ENCODE measurements around the gene FSCN2.

FSCN2 gene

GRCh38 chr17:81491181-81491581, 37.0 kb upstream of the FSCN2 start:
- no peak for DNase-seq

GRCh38 chr17:81491761-81492160, 36.4 kb upstream of the FSCN2 start:
- DNase-seq = no peak

- DNase-seq = no peak
Measured at GRCh38 chr17:81492202-81492601, 36.0 kb upstream of the FSCN2 start.

- no peak for DNase-seq
Measured at GRCh38 chr17:81492706-81493105, 35.5 kb upstream of the FSCN2 start.

- no peak for DNase-seq
Measured at GRCh38 chr17:81493198-81494038, 34.8 kb upstream of the FSCN2 start.

GRCh38 chr17:81494626-81495377, 33.4 kb upstream of the FSCN2 start:
- no peak for DNase-seq

- DNase-seq = no peak
Measured at GRCh38 chr17:81498953-81499600, 29.1 kb upstream of the FSCN2 start.

- no peak for DNase-seq
Measured at GRCh38 chr17:81499601-81499970, 28.6 kb upstream of the FSCN2 start.

- no peak for DNase-seq
Measured at GRCh38 chr17:81500047-81500446, 28.1 kb upstream of the FSCN2 start.

- no peak for DNase-seq
Measured at GRCh38 chr17:81502471-81503017, 25.6 kb upstream of the FSCN2 start.

GRCh38 chr17:81503619-81504018, 24.6 kb upstream of the FSCN2 start:
- DNase-seq = no peak

GRCh38 chr17:81508639-81509206, 19.5 kb upstream of the FSCN2 start:
- no peak for DNase-seq

GRCh38 chr17:81509207-81509971, 18.8 kb upstream of the FSCN2 start:
- DNase-seq = no peak

- DNase-seq = no peak
Measured at GRCh38 chr17:81509972-81510784, 18.0 kb upstream of the FSCN2 start.

GRCh38 chr17:81510785-81511553, 17.2 kb upstream of the FSCN2 start:
- no peak for DNase-seq

GRCh38 chr17:81511554-81511803, 16.7 kb upstream of the FSCN2 start:
- DNase-seq = no peak

- no peak for DNase-seq
Measured at GRCh38 chr17:81511804-81512561, 16.2 kb upstream of the FSCN2 start.

- peak; percentile 86 for DNase-seq
Measured at GRCh38 chr17:81512562-81513371, 15.4 kb upstream of the FSCN2 start, which contains the start of gene ACTG1. ACTG1 (minus strand) TSS chr17:81512799; CDS start chr17:81512354, 445 bp downstream.

GRCh38 chr17:81513372-81513752, 14.8 kb upstream of the FSCN2 start:
- no peak for DNase-seq

Measured in amniotic stem cell (primary cell).